GM12892 (cell line): ENCODE results near the gene SLC35B2.

Experiments
- POLR2A ChIP-seq: IDR thresholded peaks from 2 replicates; pipeline ENCODE4 v1.6.1; 2011; ENCODE audit warnings: low read depth, low read length, control low read depth
- POLR2AphosphoS5 ChIP-seq: IDR thresholded peaks from 2 replicates; pipeline ENCODE4 v1.6.1; 2011; ENCODE audit warnings: low read depth, low read length, control low read depth
- TAF1 ChIP-seq: IDR thresholded peaks from 2 replicates; pipeline ENCODE4 v1.6.1; 2011; ENCODE audit warnings: low read depth, mild to moderate bottlenecking, control low read depth, low read length, borderline replicate concordance

- TF ChIP-seq POLR2A (no peak), POLR2AphosphoS5 (no peak), TAF1 (no peak)
These were observed 49.4 kb upstream of the SLC35B2 start for GRCh38 chr6:44306710-44307109.
